Mucosa of rectum (tissue), 2 donors: Measurements from ENCODE around the gene CTR9.

Source experiments
- H3K27ac ChIP-seq, 2 donors: one replicate each; pipeline ENCODE4 v1.7.0; 2013; ENCODE audit warnings: inconsistent platforms in 2 of 2, low read depth in 2 of 2, low read length in 2 of 2
- H3K27me3 ChIP-seq, 2 donors: one replicate each; pipeline ENCODE4 v1.7.0; 2013; ENCODE audit warnings: low read length in 2 of 2; ENCODE audit not compliant: control insufficient read depth in 2 of 2, insufficient read depth in 2 of 2
- H3K36me3 ChIP-seq, 2 donors: one replicate each; pipeline ENCODE4 v1.7.0; 2013; ENCODE audit warnings: low read length in 2 of 2; ENCODE audit not compliant: control insufficient read depth in 2 of 2, insufficient read depth in 2 of 2
- H3K4me1 ChIP-seq, 2 donors: one replicate each; pipeline ENCODE4 v1.7.0; 2013; ENCODE audit warnings: low read length in 2 of 2, mild to moderate bottlenecking in 1 of 2; ENCODE audit not compliant: control insufficient read depth in 2 of 2, insufficient read depth in 2 of 2
- H3K4me3 ChIP-seq, 2 donors: one replicate each; pipeline ENCODE4 v1.7.0; 2013; ENCODE audit warnings: low read length in 2 of 2
- H3K9ac ChIP-seq, 2 donors: one replicate each; pipeline ENCODE4 v1.7.0; 2013; ENCODE audit warnings: low read length in 2 of 2, low read depth in 1 of 2, mild to moderate bottlenecking in 1 of 2
- H3K9me3 ChIP-seq, 2 donors: one replicate each; pipeline ENCODE4 v1.7.0; 2013; ENCODE audit warnings: low read length in 2 of 2; ENCODE audit not compliant: control insufficient read depth in 2 of 2
- donor health status: healthy.
- donor health status: Normal muscosa, but diverticular disease.

The CTR9 gene

DNA sequence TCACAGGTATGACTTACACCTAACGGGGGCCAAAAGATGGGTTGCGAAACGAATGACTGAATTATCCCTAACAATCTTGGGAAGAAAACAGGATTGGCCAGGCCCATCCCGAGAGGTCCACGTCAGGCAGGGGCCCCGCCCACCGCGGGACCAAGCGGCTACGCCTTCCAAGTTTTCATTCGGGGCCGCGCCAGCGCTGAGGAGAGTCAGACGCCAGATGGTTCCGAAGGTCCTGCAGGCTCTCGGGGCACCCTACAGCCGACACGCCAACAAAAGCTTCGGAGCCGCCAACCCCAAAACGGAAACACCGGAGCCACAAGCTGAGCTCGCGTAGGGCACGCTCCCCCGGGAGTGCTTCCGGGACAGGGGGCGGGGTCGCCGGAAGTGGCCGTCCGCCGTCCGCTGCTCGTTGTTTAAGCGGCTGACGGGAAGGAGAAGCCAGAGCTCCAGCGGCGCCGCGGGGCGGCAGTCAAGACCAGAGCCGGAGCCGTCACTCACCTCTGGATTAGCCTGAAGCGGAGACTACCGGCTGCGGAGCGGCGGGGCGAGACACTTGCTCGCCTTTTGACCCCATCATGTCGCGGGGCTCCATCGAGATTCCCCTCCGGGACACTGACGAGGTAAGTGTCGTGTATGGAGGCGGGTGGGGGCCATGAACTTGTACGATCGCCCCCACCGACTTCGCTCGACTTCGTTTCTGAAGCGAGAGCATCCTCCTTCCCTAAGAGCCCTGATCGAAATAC is at the start of gene CTR9:
CTR9 (plus strand) TSS at position 409 of the 743 bp plus-strand sequence; CDS start at position 576, 167 bp downstream.
- H3K4me3 ChIP-seq = peak within 1 kb of the TSS; percentile 93 to 98
- peaks cover 5 to 9% of the 10 kb centered on the region in 2 donors for H3K4me1 ChIP-seq
- H3K36me3 ChIP-seq = peaks cover 15% of the 10 kb centered on the region in 2 donors
- peak within 1 kb of the TSS; percentile 96 to 99 for H3K27ac ChIP-seq
- H3K9me3 ChIP-seq = no peaks in the 10 kb centered on the region
- H3K9ac ChIP-seq = peak within 1 kb of the TSS; percentile 94 to 96
- H3K27me3 ChIP-seq = no peaks in the 10 kb centered on the region

DNA sequence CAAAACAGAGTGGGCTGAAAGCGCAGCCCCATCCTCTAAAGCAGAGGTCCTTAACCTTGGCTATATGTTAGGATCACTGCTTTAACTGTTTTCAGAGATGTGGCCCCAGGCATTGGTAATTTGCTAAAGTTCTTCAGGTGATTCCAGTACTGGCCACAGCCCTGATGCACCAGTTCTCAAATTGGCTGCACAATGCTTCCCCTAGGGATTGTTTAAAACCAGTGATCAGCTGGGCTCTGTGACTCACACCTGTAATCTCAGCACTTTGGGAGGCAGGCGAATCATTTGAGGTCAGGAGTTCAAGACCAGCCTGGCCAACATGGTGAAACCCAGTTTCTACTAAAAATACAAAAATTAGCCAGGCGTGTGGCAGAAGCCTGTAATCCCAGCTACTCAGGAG is 49.1 kb upstream of the CTR9 start:
- H3K27me3 ChIP-seq = no peaks in the 10 kb centered on the region
- H3K4me3 ChIP-seq = no peak overlapping the region
- no peak overlapping the region for H3K9ac ChIP-seq
- no peaks in the 10 kb centered on the region for H3K36me3 ChIP-seq
- H3K9me3 ChIP-seq = peaks cover 0 to 4% of the 10 kb centered on the region in 2 donors
- H3K27ac ChIP-seq = no peak overlapping the region
- no peaks in the 10 kb centered on the region for H3K4me1 ChIP-seq

DNA sequence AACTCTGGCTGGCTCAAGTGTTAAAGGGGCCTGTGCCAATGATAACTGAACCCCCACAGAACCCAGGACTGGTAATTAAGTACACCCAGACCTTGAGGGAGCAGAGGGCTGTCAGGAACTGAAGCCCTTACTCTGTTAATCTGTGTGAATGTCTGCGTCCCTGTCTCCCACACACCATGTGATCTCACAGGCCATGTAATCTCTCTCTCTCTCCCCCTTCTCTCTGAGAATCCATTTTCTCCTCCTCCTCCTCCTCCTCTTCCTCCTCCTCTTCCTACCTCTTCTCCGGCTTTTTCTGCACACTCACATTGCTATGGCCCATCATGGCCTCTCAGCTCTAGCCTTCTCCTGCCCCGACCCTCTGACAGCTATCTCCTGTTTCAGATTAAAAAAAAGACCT is 42.9 kb upstream of the CTR9 start:
- Histone ChIP-seq H3K27ac (no peak overlapping the region), H3K4me3 (no peak overlapping the region), H3K9me3 (no peaks in the 10 kb centered on the region), H3K36me3 (no peaks in the 10 kb centered on the region), H3K4me1 (no peaks in the 10 kb centered on the region), H3K9ac (no peak overlapping the region), H3K27me3 (no peaks in the 10 kb centered on the region)

DNA sequence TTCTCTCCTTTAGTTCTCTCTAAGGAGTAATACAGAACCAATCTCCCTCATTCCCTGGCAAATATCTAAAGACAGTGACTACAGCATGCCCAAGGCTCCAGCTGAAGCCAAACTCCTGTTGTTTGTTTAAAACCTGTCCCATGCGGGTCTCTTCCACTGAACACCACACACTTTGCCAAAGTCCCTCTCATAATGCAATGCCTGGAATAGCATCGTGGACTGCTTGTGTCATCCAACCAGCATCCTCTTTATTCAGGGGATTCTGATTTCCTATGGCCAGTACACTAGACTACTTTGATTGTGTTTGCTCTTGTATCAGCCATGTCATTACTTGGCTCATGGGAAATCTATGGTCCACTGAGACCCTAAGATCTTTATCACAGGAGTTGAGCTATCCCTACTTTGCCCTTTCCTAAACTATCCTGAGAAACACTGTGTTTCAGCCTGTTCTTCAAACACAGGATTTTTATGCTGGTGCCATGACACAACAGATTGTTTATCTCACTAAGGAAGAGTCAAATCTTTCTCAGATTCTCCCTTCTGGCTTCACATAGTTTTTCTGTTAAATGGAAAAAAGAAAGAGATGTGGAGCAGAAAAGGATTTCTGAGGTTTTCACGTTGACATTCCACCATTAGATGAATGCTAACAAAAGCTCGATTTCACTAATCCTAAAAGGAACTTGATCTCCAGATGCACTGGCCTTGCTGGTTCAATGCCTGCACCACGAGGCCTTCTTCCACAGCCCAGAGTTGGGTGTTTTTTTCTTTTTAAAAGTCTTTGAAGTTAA is 41.6 kb upstream of the CTR9 start:
- Histone ChIP-seq H3K27ac (peak overlapping the region in 1 of 2 donors; percentile 2), H3K36me3 (no peaks in the 10 kb centered on the region), H3K9me3 (no peaks in the 10 kb centered on the region), H3K27me3 (no peaks in the 10 kb centered on the region), H3K4me1 (no peaks in the 10 kb centered on the region), H3K9ac (no peak overlapping the region), H3K4me3 (no peak overlapping the region)

DNA sequence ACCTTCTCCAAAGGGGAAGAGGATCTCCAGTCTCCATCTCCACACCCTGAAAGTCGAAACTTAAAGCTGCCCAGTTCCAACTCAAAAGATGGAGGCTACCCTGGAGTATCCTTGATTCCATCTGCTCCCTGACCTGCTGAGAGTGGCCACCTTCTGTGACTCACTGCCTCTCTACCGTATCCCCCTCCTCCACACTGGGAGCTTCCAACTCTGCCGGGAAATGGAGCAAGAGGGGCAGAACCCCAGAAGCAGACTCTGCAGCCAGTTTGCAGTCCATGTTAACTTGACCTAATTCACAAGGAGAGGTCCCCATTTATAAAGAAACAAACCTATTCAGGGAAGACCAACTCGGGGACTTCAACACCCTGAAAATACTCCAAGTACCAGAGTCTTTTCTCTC is 35.5 kb upstream of the CTR9 start:
- Histone ChIP-seq H3K36me3 (no peaks in the 10 kb centered on the region), H3K27ac (no peak overlapping the region), H3K27me3 (no peaks in the 10 kb centered on the region), H3K4me3 (no peak overlapping the region), H3K9ac (no peak overlapping the region), H3K9me3 (no peaks in the 10 kb centered on the region), H3K4me1 (no peaks in the 10 kb centered on the region)

DNA sequence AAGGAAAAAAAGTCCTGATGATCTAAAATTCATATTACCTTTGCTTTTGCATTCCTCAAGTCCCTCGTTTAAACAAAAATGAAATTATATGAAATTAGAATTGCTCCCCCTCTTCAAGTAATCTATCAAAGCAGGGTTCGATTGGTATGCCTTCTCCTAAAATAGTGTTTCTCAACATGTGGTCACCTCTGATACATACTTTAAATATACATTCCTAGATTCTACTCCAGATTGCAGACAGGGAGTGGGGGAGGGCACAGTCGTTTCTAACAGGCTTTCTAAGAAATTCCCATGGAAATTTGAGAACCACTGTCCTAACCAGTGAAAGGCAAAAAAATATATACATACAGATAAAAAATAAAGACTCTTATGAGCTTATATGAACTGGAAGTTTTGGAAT is 34.9 kb upstream of the CTR9 start:
- H3K9me3 ChIP-seq = no peaks in the 10 kb centered on the region

DNA sequence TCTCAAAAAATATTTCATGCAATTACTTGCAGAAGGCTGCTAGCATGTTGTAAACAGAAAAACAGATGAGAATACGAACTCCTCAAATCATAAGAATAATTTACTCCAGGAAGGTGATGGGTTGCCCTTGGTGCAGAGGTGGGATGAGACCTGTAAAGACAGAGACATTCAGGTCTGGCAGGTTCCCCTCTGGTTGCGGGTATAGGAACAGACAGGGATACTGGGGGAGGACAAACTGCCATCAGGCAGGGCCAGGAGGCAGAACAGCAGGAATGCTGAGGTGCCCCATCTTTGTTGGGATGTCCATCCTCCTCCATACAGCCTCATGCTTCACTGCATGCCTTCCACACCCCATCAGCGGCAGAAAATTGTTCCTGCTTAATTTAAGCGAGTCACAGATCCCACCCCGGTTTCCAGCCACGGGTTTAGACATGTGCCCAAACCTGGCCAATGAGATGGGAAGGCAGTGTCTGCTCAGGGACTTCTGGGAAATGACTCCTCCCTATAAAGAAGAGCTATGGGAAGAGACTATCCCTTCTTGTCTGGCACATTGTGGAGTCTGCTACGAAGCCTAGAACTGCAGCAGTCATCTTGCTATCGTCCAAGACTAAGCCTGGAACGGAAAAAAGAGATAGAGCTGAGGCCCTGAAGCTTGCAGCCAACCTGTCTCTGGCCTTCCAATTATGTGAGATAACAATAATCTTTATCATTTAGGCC is 34.3 kb upstream of the CTR9 start:
- H3K27me3 ChIP-seq = no peaks in the 10 kb centered on the region
- H3K27ac ChIP-seq = no peak overlapping the region
- no peak overlapping the region for H3K9ac ChIP-seq
- H3K4me3 ChIP-seq = no peak overlapping the region
- H3K9me3 ChIP-seq = no peaks in the 10 kb centered on the region
- H3K36me3 ChIP-seq = no peaks in the 10 kb centered on the region
- H3K4me1 ChIP-seq = no peaks in the 10 kb centered on the region

More for the DNA sequence above, 34.9 kb upstream of the CTR9 start:
- Histone ChIP-seq H3K27me3 (no peaks in the 10 kb centered on the region), H3K4me1 (no peaks in the 10 kb centered on the region), H3K27ac (no peak overlapping the region), H3K36me3 (no peaks in the 10 kb centered on the region), H3K4me3 (no peak overlapping the region), H3K9ac (no peak overlapping the region)

DNA sequence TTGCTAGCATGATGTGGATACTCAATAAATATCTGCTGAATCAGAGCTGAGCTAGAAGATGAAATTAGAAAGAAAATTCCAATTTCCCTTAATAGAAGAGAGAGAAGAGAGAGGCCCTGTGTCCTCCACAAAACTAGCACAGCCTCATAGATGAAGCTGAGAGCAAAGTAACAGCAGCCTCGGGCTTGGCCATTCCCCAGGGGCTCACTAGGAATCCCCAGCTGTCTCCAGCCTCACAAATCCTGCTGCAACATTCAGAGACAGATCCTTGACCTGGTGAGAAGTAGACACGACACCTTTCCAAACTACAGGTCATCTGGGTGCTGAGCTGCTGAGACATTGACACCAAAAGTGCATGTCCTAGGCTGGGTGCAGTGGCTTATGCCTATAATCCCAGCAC is 31.4 kb upstream of the CTR9 start:
- Histone ChIP-seq H3K36me3 (no peaks in the 10 kb centered on the region), H3K9me3 (no peaks in the 10 kb centered on the region), H3K4me1 (no peaks in the 10 kb centered on the region), H3K27me3 (no peaks in the 10 kb centered on the region), H3K27ac (no peak overlapping the region), H3K9ac (no peak overlapping the region), H3K4me3 (no peak overlapping the region)

DNA sequence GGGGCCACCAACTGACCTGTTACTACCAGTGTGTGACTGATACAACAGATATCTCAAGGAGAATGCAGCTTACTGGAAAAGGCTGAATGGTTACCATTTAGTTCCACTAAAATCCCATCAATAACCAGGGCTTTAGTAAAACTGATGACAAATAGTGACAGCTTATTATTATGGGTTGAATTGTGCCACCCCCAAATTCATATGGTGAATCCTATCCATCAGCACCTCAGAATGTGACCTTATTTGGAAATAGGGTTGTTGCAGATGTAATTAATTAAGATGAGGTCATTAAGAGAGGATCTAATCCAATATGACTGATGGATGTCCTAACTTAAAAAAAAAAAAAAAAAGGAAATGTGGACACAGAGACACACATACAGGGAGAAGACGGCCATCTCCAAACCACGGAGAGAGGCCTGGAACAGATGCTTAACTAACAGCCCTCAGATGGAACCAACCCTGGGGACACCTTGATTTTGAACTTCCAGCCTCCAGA is 30.1 kb upstream of the CTR9 start:
- Histone ChIP-seq H3K27ac (no peak overlapping the region), H3K9ac (no peak overlapping the region), H3K4me1 (no peaks in the 10 kb centered on the region), H3K4me3 (no peak overlapping the region), H3K36me3 (no peaks in the 10 kb centered on the region), H3K9me3 (no peaks in the 10 kb centered on the region), H3K27me3 (no peaks in the 10 kb centered on the region)

DNA sequence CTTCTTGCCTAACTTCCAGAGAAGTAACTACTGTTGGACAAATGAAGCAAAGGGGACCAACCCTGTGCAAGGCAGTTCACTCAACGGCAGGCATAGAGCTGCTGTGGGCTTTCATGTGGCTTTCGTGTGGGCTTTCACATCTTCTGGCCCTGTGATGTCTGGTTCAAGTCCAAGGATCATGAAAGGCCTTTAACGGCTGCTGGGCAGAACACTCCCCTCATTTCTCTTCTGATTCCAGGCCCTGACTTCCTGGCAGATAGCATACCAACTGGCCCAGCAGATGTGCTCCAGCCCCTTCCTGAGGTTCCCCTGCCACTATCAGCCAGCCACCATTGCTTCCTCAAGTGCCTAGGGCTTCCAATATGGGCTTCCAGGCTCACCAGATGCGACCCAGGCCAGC is 28.7 kb upstream of the CTR9 start:
- H3K27me3 ChIP-seq = no peaks in the 10 kb centered on the region
- H3K4me3 ChIP-seq = no peak overlapping the region
- no peak overlapping the region for H3K9ac ChIP-seq
- no peaks in the 10 kb centered on the region for H3K4me1 ChIP-seq
- H3K27ac ChIP-seq = no peak overlapping the region
- no peaks in the 10 kb centered on the region for H3K36me3 ChIP-seq
- no peaks in the 10 kb centered on the region for H3K9me3 ChIP-seq
